Skeletal muscle cell (primary cell): Measurements from ENCODE around the gene CIC.
"Not testable (repeated sequence)": the region's sequence is repeated elsewhere in the genome, so short reads cannot be mapped to it uniquely, and the experiment has no call there.

Experiments used
- DNase-seq: peaks from one replicate; pipeline ENCODE4 v3.0.0-alpha.2; 2010; ENCODE audit warnings: low read depth
- H3K4me3 ChIP-seq: 2 replicates; pipeline ENCODE4 v1.5.1; 2011; ENCODE audit warnings: low read depth, mild to moderate bottlenecking, control low read depth, low read length, moderate library complexity

Gene CIC

GRCh38 chr19:42254089-42254849, 14.8 kb upstream of the CIC start:
- no peak for DNase-seq
- H3K4me3 ChIP-seq, result peak overlapping the region; percentile 99

DNA sequence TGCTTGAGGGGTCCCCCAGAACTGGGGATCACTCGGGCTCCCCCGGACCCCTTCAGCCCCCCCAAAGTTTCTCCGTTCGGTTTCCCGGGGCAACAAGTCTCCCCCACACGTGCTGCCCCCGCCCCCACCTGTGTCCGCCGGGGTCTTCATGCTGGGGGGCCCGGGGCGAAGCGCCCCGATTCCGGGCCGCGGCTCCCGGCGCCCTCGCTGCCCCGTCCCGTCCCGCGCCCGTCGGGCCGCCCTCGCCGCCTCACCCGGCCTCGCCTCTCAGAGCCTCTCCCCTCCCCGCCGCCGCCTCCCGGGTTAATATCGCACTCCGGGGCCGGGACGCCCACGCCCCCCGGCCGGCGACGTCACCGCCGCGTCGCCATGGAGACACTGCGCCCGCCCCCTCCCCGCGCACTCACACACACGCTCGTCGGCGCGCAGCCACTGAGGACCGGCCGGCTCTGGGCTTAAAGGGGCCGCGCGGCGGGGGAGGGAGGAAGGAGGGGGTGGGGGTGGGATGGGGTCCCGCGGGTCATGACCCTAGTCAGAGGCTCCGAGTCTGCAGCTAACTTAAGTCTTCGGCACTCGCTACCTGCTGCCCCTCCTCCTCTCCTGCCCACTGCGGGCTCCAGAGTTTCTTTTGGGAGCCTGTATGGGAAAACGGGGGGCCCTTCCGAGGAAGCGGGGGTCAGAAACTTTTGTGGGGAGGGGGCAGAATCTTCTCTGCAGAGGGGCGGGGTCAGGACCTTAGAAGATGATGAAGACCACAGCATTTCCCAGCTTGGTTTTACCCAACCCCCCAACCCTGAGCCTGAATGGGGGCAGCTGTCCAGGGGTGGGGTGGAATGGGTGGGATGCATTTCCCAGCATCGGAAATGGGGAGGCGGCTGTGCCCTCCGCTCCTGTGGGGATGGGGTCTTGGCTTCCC, 13.9 kb upstream of the CIC start, which contains the start of gene ERF:
TSS of gene ERF (minus strand) at position 279 of the 916 bp plus-strand sequence. CDS start at position 150, 129 bp downstream.
- DNase-seq, result peak; percentile 63
- H3K4me3 ChIP-seq, result peak within 1 kb of the TSS; percentile 99

- DNase-seq, result no peak
- H3K4me3 ChIP-seq, result peak overlapping the region; percentile 99
Observed at GRCh38 chr19:42255766-42256745, 13.0 kb upstream of the CIC start.

- DNase-seq, H3K4me3 ChIP-seq: not testable (repeated sequence)
Observed at GRCh38 chr19:42257842-42258241, 11.2 kb upstream of the CIC start.

- H3K4me3 ChIP-seq, result no peak overlapping the region
- no peak for DNase-seq
Observed at GRCh38 chr19:42261763-42262162, 7.3 kb upstream of the CIC start.

GRCh38 chr19:42266105-42266504, 2.9 kb upstream of the CIC start:
- not testable (repeated sequence) for DNase-seq, H3K4me3 ChIP-seq

GRCh38 chr19:42266928-42267603, 2.0 kb upstream of the CIC start:
- H3K4me3 ChIP-seq, DNase-seq: not testable (repeated sequence)

DNA sequence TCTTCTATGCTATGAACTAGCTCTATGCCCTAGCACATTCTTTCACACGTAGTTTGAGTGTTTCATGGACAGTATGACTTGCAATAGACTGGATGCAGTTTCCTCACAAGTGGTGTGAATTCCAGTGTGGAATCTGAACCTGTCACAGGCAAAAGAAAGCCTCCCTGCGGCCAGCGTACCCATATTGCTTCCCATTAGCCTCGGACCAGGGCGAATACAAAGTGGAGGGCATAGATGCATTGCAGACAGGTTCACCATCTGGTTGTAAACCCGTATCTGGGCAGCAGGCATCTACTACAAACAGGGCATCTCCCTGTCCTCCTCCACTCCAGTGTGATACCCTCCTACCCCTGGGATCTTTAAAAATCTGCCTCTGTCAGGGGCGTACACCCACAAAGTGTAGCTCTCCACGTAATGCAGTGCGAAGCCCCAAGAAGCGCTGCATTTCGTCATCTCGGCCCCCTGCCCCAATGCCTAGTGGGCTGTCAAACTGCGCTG, 1.4 kb upstream of the CIC start:
- DNase-seq, result no peak
- peak overlapping the region; percentile 71 for H3K4me3 ChIP-seq

- H3K4me3 ChIP-seq, result peak overlapping the region; percentile 71
- DNase-seq, result peak; percentile 97
Observed at GRCh38 chr19:42268142-42268703, 829 bp upstream of the CIC start.

- H3K4me3 ChIP-seq, result peak overlapping the region; percentile 66
- DNase-seq, result no peak
Observed at GRCh38 chr19:42269478-42270345, 660 bp downstream of the CIC start.

DNA sequence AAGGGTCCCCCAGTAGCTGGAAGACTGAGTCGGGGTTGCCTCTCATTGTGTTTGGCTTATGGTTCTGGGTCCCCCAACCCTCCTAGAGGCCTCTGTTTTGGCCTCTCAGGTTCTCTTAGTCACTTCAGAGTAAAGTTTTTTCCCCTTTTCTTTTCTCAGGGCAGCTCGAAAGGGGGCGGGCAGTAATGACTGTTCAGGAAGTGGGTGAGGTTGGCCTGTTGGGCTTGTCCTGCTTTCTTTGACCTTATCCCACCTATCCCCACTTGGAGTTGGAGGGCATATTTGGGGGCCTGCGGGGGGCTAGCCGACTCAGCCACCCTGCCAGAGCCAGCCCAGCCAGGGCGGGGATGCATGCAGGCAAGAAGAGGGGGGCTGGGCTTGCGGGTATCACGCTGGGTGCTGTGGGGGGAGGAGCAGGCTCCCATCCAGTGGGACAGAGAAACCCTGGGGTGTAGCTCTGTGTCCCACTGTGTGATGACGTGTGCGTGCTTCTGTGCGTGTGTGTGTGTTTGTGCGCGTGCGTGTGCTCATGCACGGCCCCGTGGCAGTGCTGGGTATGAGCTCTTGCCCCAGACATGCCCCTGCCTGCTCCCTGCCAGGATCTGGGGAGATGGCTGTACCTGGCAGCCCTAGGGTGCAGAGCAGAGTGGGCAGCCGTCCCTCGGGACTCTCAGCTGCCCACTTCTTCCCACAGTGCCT, 1.4 kb downstream of the CIC start:
- H3K4me3 ChIP-seq, result peak overlapping the region; percentile 66
- no peak for DNase-seq

GRCh38 chr19:42271045-42271419, 2.0 kb downstream of the CIC start:
- DNase-seq, result no peak
- H3K4me3 ChIP-seq, result peak overlapping the region; percentile 66

DNA sequence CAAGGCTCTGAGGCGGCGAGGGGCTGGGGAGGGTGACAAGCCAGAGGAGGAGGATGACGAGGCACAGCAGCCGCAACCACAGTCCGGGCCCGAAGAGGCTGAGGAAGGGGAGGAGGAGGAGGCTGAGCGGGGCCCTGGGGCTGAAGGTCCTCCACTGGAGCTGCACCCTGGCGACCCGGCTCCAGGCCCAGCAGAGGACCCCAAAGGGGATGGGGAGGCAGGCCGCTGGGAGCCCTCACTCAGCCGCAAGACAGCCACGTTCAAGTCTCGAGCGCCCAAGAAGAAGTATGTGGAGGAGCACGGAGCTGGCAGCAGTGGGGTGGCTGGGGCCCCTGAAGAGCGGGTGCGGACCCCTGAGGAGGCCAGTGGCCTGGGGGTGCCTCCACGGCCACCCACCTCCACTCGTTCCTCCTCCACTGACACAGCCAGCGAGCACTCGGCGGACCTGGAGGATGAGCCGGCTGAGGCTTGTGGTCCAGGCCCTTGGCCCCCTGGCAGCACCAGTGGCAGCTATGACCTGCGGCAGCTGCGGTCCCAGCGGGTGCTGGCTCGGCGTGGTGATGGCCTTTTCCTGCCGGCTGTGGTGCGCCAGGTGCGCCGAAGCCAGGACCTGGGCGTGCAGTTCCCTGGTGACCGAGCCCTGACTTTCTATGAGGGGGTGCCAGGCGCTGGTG, 2.9 kb downstream of the CIC start:
- no peak overlapping the region for H3K4me3 ChIP-seq
- DNase-seq, result no peak

- DNase-seq, result no peak
- H3K4me3 ChIP-seq, result no peak overlapping the region
Observed at GRCh38 chr19:42272535-42272897, 3.5 kb downstream of the CIC start.

DNA sequence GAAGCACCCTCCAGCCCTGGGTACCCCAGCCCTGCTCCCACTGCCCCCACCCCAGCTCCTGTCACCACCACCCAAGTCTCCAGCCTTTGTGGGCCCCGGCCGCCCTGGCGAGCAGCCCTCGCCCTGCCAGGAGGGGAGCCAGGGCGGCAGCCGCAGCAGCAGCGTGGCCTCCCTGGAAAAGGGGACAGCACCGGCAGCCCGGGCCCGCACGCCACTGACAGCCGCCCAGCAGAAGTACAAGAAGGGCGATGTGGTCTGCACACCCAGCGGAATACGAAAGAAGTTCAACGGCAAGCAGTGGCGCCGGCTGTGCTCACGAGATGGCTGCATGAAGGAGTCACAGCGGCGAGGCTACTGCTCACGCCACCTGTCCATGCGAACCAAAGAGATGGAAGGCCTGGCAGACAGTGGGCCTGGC, 3.9 kb downstream of the CIC start:
- no peak overlapping the region for H3K4me3 ChIP-seq
- no peak for DNase-seq

GRCh38 chr19:42273407-42274064, 4.5 kb downstream of the CIC start:
- no peak for DNase-seq
- H3K4me3 ChIP-seq, result no peak overlapping the region
